Retinal pigment epithelial cell (primary cell): Measurements from ENCODE around the gene RASSF6.
"Not testable (repeated sequence)": the region's sequence is repeated elsewhere in the genome, so short reads cannot be mapped to it uniquely, and the experiment has no call there.

Experiments
- DNase-seq: peaks from one replicate; pipeline ENCODE4 v3.0.0-alpha.2; 2010; ENCODE audit warnings: low read depth
- H3K4me3 ChIP-seq: 2 replicates; pipeline ENCODE4 v1.5.1; 2011; ENCODE audit warnings: mild to moderate bottlenecking, low read length, control low read depth, moderate library complexity
- CTCF ChIP-seq: conservative IDR thresholded peaks from 2 replicates; pipeline ENCODE4 v1.5.1; 2011; ENCODE audit warnings: low read depth, low read length, control low read depth, inconsistent platforms

The RASSF6 gene

GRCh38 chr4:73576381-73576780, 43.9 kb downstream of the RASSF6 start:
- no peak overlapping the region for H3K4me3 ChIP-seq
- DNase-seq: no peak
- TF ChIP-seq CTCF: no peak

- H3K4me3 ChIP-seq: no peak overlapping the region
- TF ChIP-seq CTCF: no peak
- DNase-seq: no peak
These were observed 44.6 kb downstream of the RASSF6 start for GRCh38 chr4:73575660-73576059.

GRCh38 chr4:73573794-73574528, 46.3 kb downstream of the RASSF6 start:
- no peak overlapping the region for H3K4me3 ChIP-seq
- DNase-seq: peak; percentile 66
- peak; percentile 95 for TF ChIP-seq CTCF

- not testable (repeated sequence) for H3K4me3 ChIP-seq, DNase-seq
These were observed 69.4 kb downstream of the RASSF6 start for GRCh38 chr4:73550865-73551264.

GRCh38 chr4:73544620-73545019, 75.6 kb downstream of the RASSF6 start:
- no peak overlapping the region for H3K4me3 ChIP-seq
- no peak for DNase-seq
- TF ChIP-seq CTCF: no peak

- no peak for DNase-seq
- TF ChIP-seq CTCF: no peak
These were observed 79.0 kb downstream of the RASSF6 start for GRCh38 chr4:73541251-73541650.

GRCh38 chr4:73540826-73541225, 79.4 kb downstream of the RASSF6 start:
- no peak for TF ChIP-seq CTCF

More at GRCh38 chr4:73541251-73541650, 79.0 kb downstream of the RASSF6 start:
- H3K4me3 ChIP-seq: no peak overlapping the region

More at GRCh38 chr4:73540826-73541225, 79.4 kb downstream of the RASSF6 start:
- no peak overlapping the region for H3K4me3 ChIP-seq
- DNase-seq: no peak
